Ascending aorta (tissue), 2 donors: Measurements from ENCODE around the gene BLNK. TPM values are rescaled to one million over a fixed set of nuclear protein-coding genes. Genes with fewer than 3 reads are reported as not detected.

Experiments used
- DNase-seq, 2 donors: peaks; one replicate each; pipeline ENCODE4 v3.0.0-alpha.2; 2019; ENCODE audit warnings: low spot score in 2 of 2
- H3K27ac ChIP-seq, 2 donors: fragments of 200-600 bp; sonication (generic); one replicate each; pipeline ENCODE4 v1.5.1; 2016 to 2017; ENCODE audit warnings: mild to moderate bottlenecking in 1 of 2
- H3K27me3 ChIP-seq: fragments of 200-600 bp; sonication (generic); one replicate; pipeline ENCODE4 v1.5.1; 2017
- H3K36me3 ChIP-seq, 2 donors: fragments of 200-600 bp; sonication (generic); one replicate each; pipeline ENCODE4 v1.5.1; 2016
- H3K4me1 ChIP-seq, 2 donors: fragments of 200-600 bp; sonication (generic); one replicate each; pipeline ENCODE4 v1.5.1; 2016 to 2017; ENCODE audit warnings: mild to moderate bottlenecking in 1 of 2
- H3K4me3 ChIP-seq, 2 donors: fragments of 200-600 bp; sonication (generic); one replicate each; pipeline ENCODE4 v1.5.1; 2016 to 2017; ENCODE audit warnings: mild to moderate bottlenecking in 1 of 2
- H3K9me3 ChIP-seq, 2 donors: fragments of 200-600 bp; sonication (generic); one replicate each; pipeline ENCODE4 v1.5.1; 2016
- intact Hi-C: fragments of 100-400 bp; cut with DNase I; formaldehyde crosslinking; loops from one replicate; pipeline ENCODE4 v1.15.1; 2023
- total RNA-seq: library from RNA; depleted of rRNA; stranded (reverse); fragments of >200 nt; gene quantifications from one replicate; pipeline ENCODE4 v1.1.0, GENCODE V29; 2016
- TF ChIP-seq, protein P1 (sequence below), 3 experiments: fragments of 200-600 bp in 2 of 3; fragments of 450-650 bp in 1 of 3; sonication (generic) in 2 of 3; IDR thresholded peaks; one replicate each; pipeline ENCODE4 v1.5.1; 2016 to 2019; ENCODE audit warnings: antibody characterized with exemption in 3 of 3, mild to moderate bottlenecking in 1 of 3, moderate library complexity in 1 of 3

BLNK gene
- total RNA-seq: not detected

GRCh38 chr10:96271016-96271815 is at the start of gene BLNK:
Gene BLNK, minus strand, starts transcription at chr10:96271569. Its CDS starts 171 bp downstream, at chr10:96271398.
- Histone ChIP-seq H3K9me3 (no peaks in the 10 kb centered on the region), H3K4me1 (peaks cover 4 to 25% of the 10 kb centered on the region in 2 donors), H3K27ac (peak within 1 kb of the TSS; percentile 60 to 79), H3K36me3 (no peaks in the 10 kb centered on the region), H3K27me3 (no peaks in the 10 kb centered on the region), H3K4me3 (peak within 1 kb of the TSS; percentile 2 to 40)
- intact Hi-C loops: no loop called here
- peak; percentile 47 to 88 for DNase-seq
- TF ChIP-seq, protein P1, sequence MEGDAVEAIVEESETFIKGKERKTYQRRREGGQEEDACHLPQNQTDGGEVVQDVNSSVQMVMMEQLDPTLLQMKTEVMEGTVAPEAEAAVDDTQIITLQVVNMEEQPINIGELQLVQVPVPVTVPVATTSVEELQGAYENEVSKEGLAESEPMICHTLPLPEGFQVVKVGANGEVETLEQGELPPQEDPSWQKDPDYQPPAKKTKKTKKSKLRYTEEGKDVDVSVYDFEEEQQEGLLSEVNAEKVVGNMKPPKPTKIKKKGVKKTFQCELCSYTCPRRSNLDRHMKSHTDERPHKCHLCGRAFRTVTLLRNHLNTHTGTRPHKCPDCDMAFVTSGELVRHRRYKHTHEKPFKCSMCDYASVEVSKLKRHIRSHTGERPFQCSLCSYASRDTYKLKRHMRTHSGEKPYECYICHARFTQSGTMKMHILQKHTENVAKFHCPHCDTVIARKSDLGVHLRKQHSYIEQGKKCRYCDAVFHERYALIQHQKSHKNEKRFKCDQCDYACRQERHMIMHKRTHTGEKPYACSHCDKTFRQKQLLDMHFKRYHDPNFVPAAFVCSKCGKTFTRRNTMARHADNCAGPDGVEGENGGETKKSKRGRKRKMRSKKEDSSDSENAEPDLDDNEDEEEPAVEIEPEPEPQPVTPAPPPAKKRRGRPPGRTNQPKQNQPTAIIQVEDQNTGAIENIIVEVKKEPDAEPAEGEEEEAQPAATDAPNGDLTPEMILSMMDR (IDR thresholded peaks at IDR 0.05): no peak

DNA sequence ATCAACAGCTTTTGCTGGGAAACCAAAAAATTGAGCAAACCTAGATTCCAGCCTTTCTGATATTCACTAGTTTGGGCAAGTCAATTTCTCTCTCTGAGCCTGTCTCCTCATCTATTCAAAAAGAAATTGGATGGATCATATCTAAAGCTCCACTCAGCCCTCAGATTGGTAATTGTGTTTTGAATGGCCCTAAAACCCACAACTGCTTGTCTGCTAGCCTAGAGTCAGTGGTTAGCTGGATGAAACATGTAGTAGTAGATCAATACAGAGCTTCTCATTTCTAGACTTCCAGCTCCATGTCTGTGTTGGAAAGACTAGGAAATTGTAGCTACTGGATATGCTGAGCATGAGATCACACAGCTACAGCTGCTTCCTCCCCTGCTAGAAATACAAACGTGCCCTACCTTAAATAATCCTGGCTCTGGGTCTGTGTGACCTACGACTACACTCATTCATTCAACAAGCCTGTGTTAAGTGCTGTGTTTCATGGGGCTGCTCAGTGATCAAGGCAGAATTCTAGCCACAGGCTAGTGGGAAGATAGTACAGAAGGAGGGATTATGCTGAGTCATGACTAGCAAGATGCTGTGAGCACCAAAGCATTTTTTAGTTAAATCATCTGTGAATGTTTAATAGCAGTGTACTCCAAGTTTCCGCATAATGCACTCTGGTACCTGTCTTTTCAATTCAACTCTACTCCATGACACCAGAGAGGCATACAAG is 48.5 kb upstream of the BLNK start:
- Histone ChIP-seq H3K9me3 (no peaks in the 10 kb centered on the region), H3K4me1 (no peaks in the 10 kb centered on the region), H3K36me3 (no peaks in the 10 kb centered on the region), H3K27ac (no peak overlapping the region), H3K4me3 (no peak overlapping the region), H3K27me3 (no peaks in the 10 kb centered on the region)
- TF ChIP-seq, protein P1 (IDR thresholded peaks at IDR 0.05): no peak
- intact Hi-C loops: no loop called here
- DNase-seq: no peak

DNA sequence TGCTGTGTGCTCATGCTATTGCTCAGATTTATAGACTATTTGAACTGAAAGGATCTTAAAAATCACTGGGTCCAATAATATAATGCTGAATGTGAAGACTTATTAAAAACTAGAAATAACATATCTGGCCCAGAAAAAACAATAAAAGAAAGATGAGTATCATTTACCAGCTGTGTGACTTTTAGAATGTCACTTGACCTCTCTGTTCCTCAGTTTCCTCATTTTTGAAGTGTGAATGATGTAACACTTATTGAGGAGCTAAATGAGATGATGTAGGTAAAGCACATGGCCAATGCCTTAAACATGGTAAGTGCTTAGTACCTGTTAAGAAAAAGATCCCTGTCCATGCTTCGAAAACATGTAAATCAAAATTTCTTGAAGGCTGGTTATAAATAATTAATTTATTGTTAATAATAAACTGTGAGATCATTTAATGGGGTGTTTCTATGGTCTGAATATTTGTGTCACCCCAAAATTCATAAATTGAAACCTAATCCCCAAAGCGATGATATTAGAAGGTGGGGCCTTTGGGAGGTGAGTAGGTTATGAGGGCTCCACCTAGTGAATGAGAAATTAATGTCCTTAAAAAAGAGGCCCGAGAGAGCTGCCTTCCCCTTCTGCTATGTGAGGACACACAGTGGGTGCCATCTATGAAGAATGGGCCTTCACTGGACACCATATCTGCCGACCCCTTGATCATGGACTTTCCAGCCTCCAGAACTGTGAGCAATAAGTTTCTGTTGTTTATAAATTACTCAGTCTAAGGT is 45.9 kb upstream of the BLNK start:
- Histone ChIP-seq H3K27me3 (no peaks in the 10 kb centered on the region), H3K36me3 (no peaks in the 10 kb centered on the region), H3K27ac (no peak overlapping the region), H3K9me3 (no peaks in the 10 kb centered on the region), H3K4me3 (no peak overlapping the region), H3K4me1 (no peaks in the 10 kb centered on the region)
- DNase-seq: no peak
- TF ChIP-seq, protein P1 (IDR thresholded peaks at IDR 0.05): no peak
- intact Hi-C loops: no loop called here

DNA sequence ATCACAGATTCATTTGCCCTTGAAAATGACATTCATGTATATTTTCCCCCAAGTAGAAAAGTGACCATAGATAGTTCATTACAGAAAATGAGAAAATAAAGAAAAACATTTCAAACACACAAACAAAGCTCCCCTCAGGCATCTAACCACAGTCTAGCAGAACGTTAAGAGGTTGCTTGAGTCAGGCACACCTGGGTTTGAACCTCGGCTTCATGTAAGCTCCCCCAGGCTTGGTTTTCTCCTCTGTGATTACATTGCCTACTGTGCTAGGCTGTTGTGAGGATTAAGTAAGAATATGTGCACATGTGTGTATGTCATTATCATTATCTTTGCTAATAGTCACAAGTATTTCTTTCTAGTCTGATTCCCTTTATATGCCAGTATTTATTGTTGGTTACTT is 42.0 kb upstream of the BLNK start:
- H3K4me1 ChIP-seq: no peaks in the 10 kb centered on the region
- no peak for DNase-seq
- no peak overlapping the region for H3K27ac ChIP-seq
- H3K36me3 ChIP-seq: no peaks in the 10 kb centered on the region
- no peaks in the 10 kb centered on the region for H3K27me3 ChIP-seq
- no peak overlapping the region for H3K4me3 ChIP-seq
- intact Hi-C loops: no loop called here
- no peaks in the 10 kb centered on the region for H3K9me3 ChIP-seq
- TF ChIP-seq, protein P1 (IDR thresholded peaks at IDR 0.05): no peak

DNA sequence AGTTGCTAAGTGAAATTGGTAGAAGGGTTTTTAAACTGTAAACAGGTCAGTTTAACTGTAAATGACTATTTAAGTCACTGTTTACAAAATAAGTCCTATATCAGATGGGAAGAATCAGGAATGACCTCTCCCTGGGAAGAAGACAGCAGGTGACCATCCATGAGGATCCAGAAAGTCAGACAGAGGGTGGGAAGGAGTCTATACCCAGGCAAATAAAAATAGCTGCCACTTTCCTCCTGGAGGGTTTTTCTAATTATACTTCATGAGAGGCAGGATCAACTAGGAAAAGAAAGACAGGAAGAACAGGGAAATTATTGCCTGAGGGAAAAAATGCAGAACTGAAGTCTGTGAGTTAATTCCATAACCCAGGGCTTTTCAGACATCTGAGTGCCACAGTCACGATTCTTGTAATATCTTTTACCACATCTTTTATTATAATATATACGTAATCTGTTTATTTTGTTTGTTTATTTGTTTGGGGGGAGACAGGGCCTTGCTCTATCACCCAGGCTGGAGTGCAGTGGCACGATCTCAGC is 39.9 kb upstream of the BLNK start:
- Histone ChIP-seq H3K27ac (no peak overlapping the region), H3K36me3 (no peaks in the 10 kb centered on the region), H3K27me3 (no peaks in the 10 kb centered on the region), H3K9me3 (no peaks in the 10 kb centered on the region), H3K4me1 (no peaks in the 10 kb centered on the region), H3K4me3 (no peak overlapping the region)
- DNase-seq: no peak
- TF ChIP-seq, protein P1 (IDR thresholded peaks at IDR 0.05): no peak
- intact Hi-C loops: no loop called here
